ENCODE results near the gene PARD3B.

DNA sequence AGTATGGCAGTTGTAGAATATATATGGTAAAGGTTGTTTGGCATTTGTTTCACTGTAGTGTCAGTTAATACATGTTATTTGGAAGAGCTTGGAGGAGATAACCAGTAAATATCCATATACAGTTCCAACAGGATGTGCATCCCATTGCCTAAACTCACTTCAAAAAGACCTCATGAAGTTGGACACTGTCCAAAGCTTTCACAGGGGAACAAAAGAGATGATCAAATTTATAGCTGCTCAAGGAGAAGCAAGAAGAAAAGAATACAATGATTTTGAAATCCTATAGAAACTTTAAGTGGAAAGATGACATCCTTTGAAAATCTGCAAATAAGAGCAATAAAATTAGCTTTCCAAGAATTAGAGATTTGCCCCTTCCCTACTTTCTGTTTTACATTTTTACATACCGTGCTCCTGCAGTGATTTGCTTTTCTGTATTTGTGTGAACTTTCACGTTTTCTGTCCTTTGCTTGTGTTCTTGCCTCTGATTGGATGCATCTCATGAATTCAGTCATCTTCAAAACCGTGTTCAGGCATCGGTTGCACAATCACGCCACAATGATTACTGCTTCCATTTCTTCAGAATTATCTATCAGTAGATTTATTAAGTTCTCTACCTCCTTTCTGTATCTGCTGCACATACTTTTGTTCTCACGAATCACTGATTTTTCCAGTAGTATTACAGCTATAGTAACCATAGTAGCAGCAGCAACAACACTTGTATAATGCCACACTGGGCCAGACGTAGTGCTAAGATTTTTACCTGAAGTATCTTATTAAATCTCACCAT lies 83.8 kb downstream of the PARD3B start:
- TF ChIP-seq CTCF (IDR thresholded peaks at IDR 0.05; ENCODE audit: insufficient read depth, low read length, poor library complexity, severe bottlenecking), result no peak
- no peak for TF ChIP-seq EZH2phosphoT487 (conservative IDR thresholded peaks at IDR 0.05; ENCODE audit: low read length)

Data from SU-DHL-6 (cell line).